Endothelial cell of umbilical vein (primary cell): ENCODE data around the gene ARMC5. TPM values are rescaled to one million over a fixed set of nuclear protein-coding genes. Genes with fewer than 3 reads are reported as not detected.

Source experiments
- BruUV-seq: library from RNA; stranded (reverse); fragments of 400-500 nt; replicated peaks from 2 replicates; lab custom pipeline; 2021; lab: Mats Ljungman, UMichigan
- CTCF ChIA-PET: fragments of 300-600, 350-600 bp; sonication (Branson Sonifier 250); formaldehyde crosslinking; loops from one replicate; lab custom pipeline; 2021; ENCODE audit warnings: antibody characterized with exemption, inconsistent platforms; lab: Charles Lee
- POLR2A ChIA-PET: fragments of 300-600, 350-600 bp; sonication (Branson Sonifier 250); formaldehyde crosslinking; loops from one replicate; lab custom pipeline; 2021; ENCODE audit warnings: antibody characterized with exemption, inconsistent platforms; lab: Charles Lee
- DNase-seq: peaks from one replicate; pipeline ENCODE4 v3.0.0-alpha.2; 2011; ENCODE audit warnings: low read depth, low spot score
- FAIRE-seq: peaks from 2 replicates; lab custom pipeline; 2011; peaks lifted over from hg19 to GRCh38; lab: Jason Lieb, UNC
- H2AFZ ChIP-seq: 2 replicates; pipeline ENCODE4 v1.6.0; 2012; ENCODE audit warnings: low read depth, low read length, control low read depth, inconsistent platforms
- H3K27ac ChIP-seq: 2 replicates; pipeline ENCODE4 v1.5.1; 2011; ENCODE audit warnings: low read depth, mild to moderate bottlenecking, control low read depth, low read length, moderate library complexity; ENCODE audit not compliant: insufficient read depth
- H3K27me3 ChIP-seq, 2 experiments: 2 replicates each; pipeline versions ENCODE4 v1.6.0 to v1.6.1; 2011; ENCODE audit warnings: low read length in 2 of 2, mixed read lengths in 1 of 2; ENCODE audit not compliant: control insufficient read depth in 2 of 2, insufficient read depth in 2 of 2
- H3K36me3 ChIP-seq, 2 experiments: 2 replicates in 1 of 2; 3 replicates in 1 of 2; pipeline ENCODE4 v1.5.1; 2011; ENCODE audit warnings: low read length in 2 of 2, mild to moderate bottlenecking in 1 of 2, moderate library complexity in 1 of 2; ENCODE audit not compliant: control insufficient read depth in 2 of 2, insufficient read depth in 2 of 2; ENCODE audit errors: extremely low read depth in 1 of 2
- H3K4me1 ChIP-seq: 3 replicates; pipeline ENCODE4 v1.5.1; 2011; ENCODE audit warnings: mild to moderate bottlenecking, low read length; ENCODE audit not compliant: control insufficient read depth, insufficient read depth; ENCODE audit errors: extremely low read depth
- H3K4me2 ChIP-seq: 2 replicates; pipeline ENCODE4 v1.6.1; 2011; ENCODE audit warnings: low read length, control low read depth, mixed read lengths; ENCODE audit not compliant: insufficient read depth
- H3K4me3 ChIP-seq, 3 experiments: fragments of 200-600 bp in 1 of 3; sonication (generic), shearing (Covaris generic) in 1 of 3; replicated peaks in 1 of 3; 2 replicates each; pipeline ENCODE4 v1.5.1; 2011 to 2016; ENCODE audit warnings: control low read depth in 3 of 3, low read length in 3 of 3, mild to moderate bottlenecking in 2 of 3, inconsistent platforms in 1 of 3, low read depth in 1 of 3, moderate library complexity in 1 of 3; ENCODE audit not compliant: insufficient read depth in 1 of 3
- H3K79me2 ChIP-seq: 2 replicates; pipeline ENCODE4 v1.6.0; 2012; ENCODE audit warnings: low read length, inconsistent platforms; ENCODE audit not compliant: control insufficient read depth, insufficient read depth
- H3K9ac ChIP-seq: replicated peaks from 2 replicates; pipeline ENCODE3; 2011; ENCODE audit warnings: low read length, control low read depth; ENCODE audit not compliant: insufficient read depth; ENCODE audit errors: extremely low read depth
- H3K9me1 ChIP-seq: replicated peaks from 3 replicates; pipeline ENCODE4 v1.6.0; 2011; ENCODE audit warnings: mild to moderate bottlenecking, low read length; ENCODE audit not compliant: control insufficient read depth, insufficient read depth; ENCODE audit errors: extremely low read depth
- H3K9me3 ChIP-seq: replicated peaks from 2 replicates; pipeline ENCODE4 v1.5.1; 2012; ENCODE audit warnings: low read length, inconsistent platforms; ENCODE audit not compliant: control insufficient read depth, insufficient read depth
- H4K20me1 ChIP-seq: replicated peaks from 2 replicates; pipeline ENCODE3; 2011; ENCODE audit warnings: mild to moderate bottlenecking, low read length; ENCODE audit not compliant: control insufficient read depth, insufficient read depth; ENCODE audit errors: extremely low read depth
- CTCF ChIP-seq, 2 donors: IDR thresholded peaks; 1 replicate in 1 of 2; 2 replicates in 1 of 2; pipeline ENCODE4 v1.5.1; 2011; ENCODE audit warnings: low read length in 2 of 2, mild to moderate bottlenecking in 2 of 2, moderate library complexity in 2 of 2, control low read depth in 1 of 2, inconsistent platforms in 1 of 2, low read depth in 1 of 2; ENCODE audit not compliant: insufficient read depth in 1 of 2; ENCODE audit errors: extremely low read depth in 1 of 2
- EZH2 ChIP-seq: IDR thresholded peaks from 2 replicates; pipeline ENCODE4 v1.6.1; 2012; ENCODE audit warnings: borderline replicate concordance, low read depth, mild to moderate bottlenecking, moderate library complexity, low read length, inconsistent platforms; ENCODE audit not compliant: severe bottlenecking
- FOS ChIP-seq: IDR thresholded peaks from 2 replicates; pipeline ENCODE4 v1.6.1; 2011; ENCODE audit warnings: mild to moderate bottlenecking, low read length, moderate library complexity, borderline replicate concordance; ENCODE audit not compliant: insufficient read depth
- GATA2 ChIP-seq: IDR thresholded peaks from 2 replicates; pipeline ENCODE4 v1.7.0; 2011; ENCODE audit warnings: low read depth, mild to moderate bottlenecking, moderate library complexity, mixed read lengths, low read length; ENCODE audit not compliant: insufficient read length, insufficient read depth
- JUN ChIP-seq: IDR thresholded peaks from 2 replicates; pipeline ENCODE4 v1.6.1; 2011; ENCODE audit warnings: borderline replicate concordance, low read depth; ENCODE audit not compliant: insufficient read length, insufficient read depth
- MYC ChIP-seq: IDR thresholded peaks from one replicate; pipeline ENCODE4 v1.6.1; 2011; ENCODE audit warnings: mild to moderate bottlenecking, low read depth, low read length
- POLR2A ChIP-seq: IDR thresholded peaks from 2 replicates; pipeline ENCODE4 v1.6.1; 2012; ENCODE audit warnings: low read depth, mild to moderate bottlenecking, control low read depth, low read length
- POLR2AphosphoS5 ChIP-seq: IDR thresholded peaks from 2 replicates; pipeline ENCODE4 v1.6.1; 2012; ENCODE audit warnings: low read depth, mild to moderate bottlenecking, control low read depth, low read length, moderate library complexity; ENCODE audit not compliant: insufficient read depth
- dilution Hi-C: fragments of 300-500 bp; cut with MboI; formaldehyde crosslinking; loops from one replicate; pipeline ENCODE4 v1.15.0; 2019; ENCODE audit warnings: low sequenced_read_pairs; ENCODE audit not compliant: extremely low pct_ligation_motif_present
- intact Hi-C: fragments of 100-400 bp; cut with micrococcal nuclease; formaldehyde crosslinking; loops from one replicate; pipeline ENCODE4 v1.10.0; 2022
- polyA plus RNA-seq, 4 experiments: library from polyadenylated mRNA; depleted of rRNA in 3 of 4; stranded (reverse) in 3 of 4; unstranded in 1 of 4; fragments of >200 nt; gene quantifications; 2 replicates each; pipeline versions ENCODE4 v1.2.1 to v1.2.3, GENCODE V29; 2011 to 2012; ENCODE audit warnings: missing spikeins in 1 of 4
- total RNA-seq: library from RNA; stranded (reverse); gene quantifications from 2 replicates; pipeline ENCODE4 v1.2.3, GENCODE V29; 2021
- TF ChIP-seq, protein P1 (sequence below): IDR thresholded peaks from 2 replicates; pipeline ENCODE4 v1.6.1; 2011; ENCODE audit not compliant: insufficient read depth, insufficient read length

The ARMC5 gene
- total and polyA plus RNA-seq, 2 donors (not counting 3 experiments of a cell fraction or from before 2014, with no cell fraction given), result 17.3 to 18.8 TPM

GRCh38 chr16:31451201-31451600 is 8.1 kb upstream of the ARMC5 start:
- TF ChIP-seq POLR2AphosphoS5 (no peak), FOS (no peak), MYC (no peak), POLR2A (no peak), CTCF (IDR thresholded peaks at IDR 0.05; ENCODE audit: extremely low read depth in 1 of 2, insufficient read depth in 1 of 2, low read depth in 1 of 2, low read length in 2 of 2) (no peak), JUN (no peak), GATA2 (no peak), EZH2 (no peak)
- TF ChIP-seq, protein P1, sequence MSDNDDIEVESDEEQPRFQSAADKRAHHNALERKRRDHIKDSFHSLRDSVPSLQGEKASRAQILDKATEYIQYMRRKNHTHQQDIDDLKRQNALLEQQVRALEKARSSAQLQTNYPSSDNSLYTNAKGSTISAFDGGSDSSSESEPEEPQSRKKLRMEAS, result no peak
- Histone ChIP-seq H3K79me2 (peaks cover 11% of the 10 kb centered on the region), H2AFZ (no peak overlapping the region), H3K9ac (no peak overlapping the region), H3K4me2 (no peak overlapping the region), H3K36me3 (no peaks in the 10 kb centered on the region), H4K20me1 (no peaks in the 10 kb centered on the region), H3K27ac (no peak overlapping the region), H3K4me1 (peaks cover 17% of the 10 kb centered on the region), H3K27me3 (no peaks in the 10 kb centered on the region), H3K4me3 (no peak overlapping the region), H3K9me3 (no peaks in the 10 kb centered on the region), H3K9me1 (no peaks in the 10 kb centered on the region)
- ChIA-PET POLR2A (interaction anchor here (1.8 kb wide), 1 partner anchor 8 kb away, joined by 5 read pairs; the partner anchor contains the start of gene ZNF843), CTCF (interaction anchor here (0.7 to 3.1 kb wide), 12 partner anchors 8 to 498 kb away, joined by 3 to 39 read pairs (median 3); partner anchors contain the start of genes FUS, KAT8 and ZNF843)
- FAIRE-seq (no peak), DNase-seq (no peak)
- intact Hi-C loops, result no loop called here
- dilution Hi-C loops, result no loop called here
- no TSS peak for BruUV-seq
